ENCODE results near the gene SPAG17. TPM values are rescaled to one million over a fixed set of nuclear protein-coding genes. Genes with fewer than 3 reads are reported as not detected.

The SPAG17 gene
- total RNA-seq, 2 donors from 2014 or later: 9.0 TPM; not detected in 1

GRCh38 chr1:117971777-117972176 lies 213.3 kb downstream of the SPAG17 start:
- no peak for DNase-seq (ENCODE audit: low spot score)
- H3K27me3 ChIP-seq (replicated peaks; ENCODE audit: insufficient read depth): no peaks in the 10 kb centered on the region
- H3K9me3 ChIP-seq: no peaks in the 10 kb centered on the region
- TF ChIP-seq POLR2AphosphoS5 (IDR thresholded peaks at IDR 0.05) (no peak), CTCF (IDR thresholded peaks at IDR 0.05) (no peak), POLR2A (IDR thresholded peaks at IDR 0.05) (no peak)
- H3K27ac ChIP-seq: no peak overlapping the region
- H3K4me3 ChIP-seq: no peak overlapping the region
- intact Hi-C loops (cut with DNase I): no loop called here
- H3K4me1 ChIP-seq (replicated peaks): no peaks in the 10 kb centered on the region
- H3K36me3 ChIP-seq: no peaks in the 10 kb centered on the region

GRCh38 chr1:117970252-117970651 lies 214.8 kb downstream of the SPAG17 start:
- Histone ChIP-seq H3K27me3 (replicated peaks; ENCODE audit: insufficient read depth) (no peaks in the 10 kb centered on the region), H3K27ac (no peak overlapping the region), H3K4me1 (replicated peaks) (no peaks in the 10 kb centered on the region), H3K4me3 (no peak overlapping the region), H3K36me3 (no peaks in the 10 kb centered on the region), H3K9me3 (no peaks in the 10 kb centered on the region)
- intact Hi-C loops (cut with DNase I): no loop called here
- no peak for DNase-seq (ENCODE audit: low spot score)
- 38% methylated on average over 9 of the region's 9 CpGs for WGBS
- no peak for TF ChIP-seq CTCF (IDR thresholded peaks at IDR 0.05)
- no peak for TF ChIP-seq POLR2A (IDR thresholded peaks at IDR 0.05)
- TF ChIP-seq POLR2AphosphoS5 (IDR thresholded peaks at IDR 0.05): no peak

- H3K4me3 ChIP-seq: no peak overlapping the region
- 9% methylated on average over 1 of the region's 1 CpG for WGBS
- H3K36me3 ChIP-seq: no peaks in the 10 kb centered on the region
- H3K27ac ChIP-seq: no peak overlapping the region
- TF ChIP-seq CTCF (IDR thresholded peaks at IDR 0.05): no peak
- TF ChIP-seq POLR2AphosphoS5 (IDR thresholded peaks at IDR 0.05): no peak
- no peak for TF ChIP-seq POLR2A (IDR thresholded peaks at IDR 0.05)
- no peaks in the 10 kb centered on the region for H3K4me1 ChIP-seq (replicated peaks)
- DNase-seq (ENCODE audit: low spot score): no peak
- no peaks in the 10 kb centered on the region for H3K9me3 ChIP-seq
- H3K27me3 ChIP-seq (replicated peaks; ENCODE audit: insufficient read depth): no peaks in the 10 kb centered on the region
- intact Hi-C loops (cut with DNase I): no loop called here
Measured at GRCh38 chr1:117967881-117968280, 217.1 kb downstream of the SPAG17 start.

GRCh38 chr1:117967477-117967876 lies 217.6 kb downstream of the SPAG17 start:
- intact Hi-C loops (cut with DNase I): no loop called here
- no peak for DNase-seq (ENCODE audit: low spot score)
- H3K27ac ChIP-seq: no peak overlapping the region
- TF ChIP-seq CTCF (IDR thresholded peaks at IDR 0.05) (no peak), POLR2A (IDR thresholded peaks at IDR 0.05) (no peak), POLR2AphosphoS5 (IDR thresholded peaks at IDR 0.05) (no peak)
- H3K4me3 ChIP-seq: no peak overlapping the region
- WGBS: 39% methylated on average over 4 of the region's 4 CpGs
- H3K27me3 ChIP-seq (replicated peaks; ENCODE audit: insufficient read depth): no peaks in the 10 kb centered on the region
- H3K9me3 ChIP-seq: no peaks in the 10 kb centered on the region
- H3K36me3 ChIP-seq: no peaks in the 10 kb centered on the region
- H3K4me1 ChIP-seq (replicated peaks): no peaks in the 10 kb centered on the region

- Histone ChIP-seq H3K36me3 (no peaks in the 10 kb centered on the region), H3K4me1 (replicated peaks) (no peaks in the 10 kb centered on the region), H3K27ac (no peak overlapping the region), H3K27me3 (replicated peaks; ENCODE audit: insufficient read depth) (no peaks in the 10 kb centered on the region), H3K9me3 (no peaks in the 10 kb centered on the region), H3K4me3 (no peak overlapping the region)
- DNase-seq (ENCODE audit: low spot score): no peak
- intact Hi-C loops (cut with DNase I): no loop called here
- TF ChIP-seq POLR2A (IDR thresholded peaks at IDR 0.05) (no peak), POLR2AphosphoS5 (IDR thresholded peaks at IDR 0.05) (no peak), CTCF (IDR thresholded peaks at IDR 0.05) (no peak)
- WGBS: 85% methylated on average over 3 of the region's 3 CpGs
Measured at GRCh38 chr1:117964290-117965038, 220.6 kb downstream of the SPAG17 start.
